ENCODE measurements around the gene KLHL42. TPM values are rescaled to one million over a fixed set of nuclear protein-coding genes. Genes with fewer than 3 reads are reported as not detected.

KLHL42 gene
- total RNA-seq, 1 donor from 2014 or later: 36.7 TPM

GRCh38 chr12:27782481-27782880 is 2.4 kb downstream of the KLHL42 start:
- Histone ChIP-seq H3K4me1 (peaks cover 3 to 18% of the 10 kb centered on the region in 2 donors), H3K9me3 (no peaks in the 10 kb centered on the region), H3K36me3 (no peaks in the 10 kb centered on the region), H3K27ac (peak overlapping the region in 1 of 2 donors; percentile 92), H3K4me3 (peak overlapping the region; percentile 89 to 91), H3K27me3 (no peaks in the 10 kb centered on the region)
- TF ChIP-seq, protein P1, sequence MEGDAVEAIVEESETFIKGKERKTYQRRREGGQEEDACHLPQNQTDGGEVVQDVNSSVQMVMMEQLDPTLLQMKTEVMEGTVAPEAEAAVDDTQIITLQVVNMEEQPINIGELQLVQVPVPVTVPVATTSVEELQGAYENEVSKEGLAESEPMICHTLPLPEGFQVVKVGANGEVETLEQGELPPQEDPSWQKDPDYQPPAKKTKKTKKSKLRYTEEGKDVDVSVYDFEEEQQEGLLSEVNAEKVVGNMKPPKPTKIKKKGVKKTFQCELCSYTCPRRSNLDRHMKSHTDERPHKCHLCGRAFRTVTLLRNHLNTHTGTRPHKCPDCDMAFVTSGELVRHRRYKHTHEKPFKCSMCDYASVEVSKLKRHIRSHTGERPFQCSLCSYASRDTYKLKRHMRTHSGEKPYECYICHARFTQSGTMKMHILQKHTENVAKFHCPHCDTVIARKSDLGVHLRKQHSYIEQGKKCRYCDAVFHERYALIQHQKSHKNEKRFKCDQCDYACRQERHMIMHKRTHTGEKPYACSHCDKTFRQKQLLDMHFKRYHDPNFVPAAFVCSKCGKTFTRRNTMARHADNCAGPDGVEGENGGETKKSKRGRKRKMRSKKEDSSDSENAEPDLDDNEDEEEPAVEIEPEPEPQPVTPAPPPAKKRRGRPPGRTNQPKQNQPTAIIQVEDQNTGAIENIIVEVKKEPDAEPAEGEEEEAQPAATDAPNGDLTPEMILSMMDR (IDR thresholded peaks at IDR 0.05): no peak
- no peak for DNase-seq (ENCODE audit: low spot score in 2 of 2)
- intact Hi-C loops (cut with DNase I): loop anchor here (5.0 kb wide), 1 partner anchor 40 kb away; no protein-coding TSS in a partner anchor

GRCh38 chr12:27785882-27786570 is 6.0 kb downstream of the KLHL42 start:
- Histone ChIP-seq H3K4me3 (peak overlapping the region in 1 of 2 donors; percentile 11), H3K27ac (no peak overlapping the region), H3K9me3 (no peaks in the 10 kb centered on the region), H3K36me3 (no peaks in the 10 kb centered on the region), H3K27me3 (no peaks in the 10 kb centered on the region), H3K4me1 (peaks cover 5 to 11% of the 10 kb centered on the region in 2 donors)
- no peak for DNase-seq (ENCODE audit: low spot score in 2 of 2)
- intact Hi-C loops (cut with DNase I): no loop called here
- TF ChIP-seq, protein P1 (IDR thresholded peaks at IDR 0.05): no peak

DNA sequence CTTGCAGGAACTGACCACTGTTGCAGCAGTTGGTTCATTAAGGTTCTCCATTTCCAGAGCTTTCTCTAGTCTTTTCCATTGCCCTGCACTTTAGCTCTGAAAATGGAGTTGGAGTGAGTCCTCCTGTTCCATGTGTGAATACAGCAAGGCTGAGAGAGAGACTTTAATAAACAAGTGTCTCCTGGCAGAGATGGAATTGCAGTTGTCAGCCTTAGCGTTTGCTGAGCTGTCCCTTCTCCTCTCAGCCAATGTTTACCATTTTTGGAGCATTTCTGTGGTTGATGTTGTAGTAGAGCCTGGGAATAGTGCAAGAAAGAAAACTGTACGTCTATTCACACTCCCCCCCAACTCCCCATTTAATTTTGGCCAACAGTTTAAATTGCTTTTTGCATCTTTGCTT is 7.5 kb downstream of the KLHL42 start:
- no peak overlapping the region for H3K27ac ChIP-seq
- H3K36me3 ChIP-seq: peaks cover 12% of the 10 kb centered on the region in 2 donors
- H3K9me3 ChIP-seq: no peaks in the 10 kb centered on the region
- no peak for DNase-seq (ENCODE audit: low spot score in 2 of 2)
- intact Hi-C loops (cut with DNase I): no loop called here
- peaks cover 5 to 11% of the 10 kb centered on the region in 2 donors for H3K4me1 ChIP-seq
- TF ChIP-seq, protein P1 (IDR thresholded peaks at IDR 0.05): no peak
- H3K27me3 ChIP-seq: no peaks in the 10 kb centered on the region
- peak overlapping the region in 1 of 2 donors; percentile 34 for H3K4me3 ChIP-seq

DNA sequence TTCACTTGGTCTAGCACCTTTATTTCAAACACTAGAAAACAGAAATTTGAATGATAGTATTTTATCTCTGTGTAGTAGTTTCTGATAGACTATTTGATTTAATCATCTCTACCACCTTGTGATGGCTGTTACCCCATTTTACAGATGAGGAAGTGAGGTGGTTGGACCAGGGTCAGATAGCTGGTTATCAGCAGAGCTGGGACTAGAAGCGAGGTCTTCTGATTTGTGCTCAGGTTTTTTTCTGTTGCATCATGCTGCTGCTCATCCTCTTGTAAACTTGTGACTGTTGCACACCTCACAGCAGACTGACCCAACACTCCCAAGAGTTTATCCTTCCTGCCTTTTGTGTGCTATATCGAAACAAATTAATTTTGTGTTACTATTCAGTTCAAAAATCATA is 10.1 kb downstream of the KLHL42 start:
- H3K4me1 ChIP-seq: peaks cover 5 to 10% of the 10 kb centered on the region in 2 donors
- TF ChIP-seq, protein P1 (IDR thresholded peaks at IDR 0.05): no peak
- no peaks in the 10 kb centered on the region for H3K27me3 ChIP-seq
- intact Hi-C loops (cut with DNase I): no loop called here
- no peak overlapping the region for H3K4me3 ChIP-seq
- no peak for DNase-seq (ENCODE audit: low spot score in 2 of 2)
- no peak overlapping the region for H3K27ac ChIP-seq
- H3K36me3 ChIP-seq: peaks cover 19 to 37% of the 10 kb centered on the region in 2 donors
- H3K9me3 ChIP-seq: no peaks in the 10 kb centered on the region

DNA sequence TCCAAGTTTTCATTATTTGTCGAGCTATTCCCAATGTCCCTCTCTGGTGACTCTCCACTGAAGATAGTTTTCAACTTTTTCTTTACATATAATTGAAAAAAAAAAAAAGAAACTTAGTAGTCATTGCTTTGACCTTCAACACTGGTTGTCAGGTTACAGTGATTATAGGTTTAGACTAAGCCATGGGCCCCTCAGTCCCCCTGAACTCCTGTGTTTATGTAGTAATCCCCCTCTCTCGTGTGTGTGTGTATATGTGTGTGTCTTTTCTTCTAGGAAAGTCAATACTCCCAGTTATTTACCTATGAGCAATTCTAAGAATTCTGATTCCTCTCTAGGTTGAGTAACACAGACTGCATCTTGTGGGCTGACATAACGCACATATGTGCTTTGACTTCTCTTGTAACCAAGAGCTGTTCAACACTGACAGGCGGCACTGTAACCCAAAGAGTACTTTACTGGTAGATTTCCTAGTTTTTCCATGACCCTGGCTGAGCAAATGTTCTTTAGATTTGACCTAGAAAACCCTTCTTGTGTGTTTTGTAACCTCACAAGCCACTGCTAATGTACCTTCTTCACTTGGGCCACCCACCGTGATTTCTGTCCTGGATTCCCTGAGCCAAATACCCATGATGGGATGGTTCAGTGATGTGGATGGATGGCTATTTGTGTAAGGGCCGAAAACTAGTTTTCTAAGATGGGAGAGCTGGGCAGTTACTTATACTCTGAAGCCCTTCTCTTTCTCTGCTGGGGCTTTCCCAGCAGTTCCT is 15.0 kb downstream of the KLHL42 start:
- Histone ChIP-seq H3K36me3 (peaks cover 54 to 77% of the 10 kb centered on the region in 2 donors), H3K4me3 (no peak overlapping the region), H3K4me1 (peaks cover 0 to 4% of the 10 kb centered on the region in 2 donors), H3K27me3 (no peaks in the 10 kb centered on the region), H3K27ac (peak overlapping the region; percentile 31 to 36), H3K9me3 (no peaks in the 10 kb centered on the region)
- peak in 1 of 2 donors; percentile 35 for DNase-seq (ENCODE audit: low spot score in 2 of 2)
- intact Hi-C loops (cut with DNase I): no loop called here
- TF ChIP-seq, protein P1 (IDR thresholded peaks at IDR 0.05): no peak

Data from ascending aorta (tissue), 2 donors.